ENCODE measurements around the gene PFKL. TPM values are rescaled to one million over a fixed set of nuclear protein-coding genes. Genes with fewer than 3 reads are reported as not detected.

The PFKL gene
- polyA plus RNA-seq, 2 of the 4 experiments (the other 2 are of a cell fraction) = 23.2 to 38.7 TPM

GRCh38 chr21:44354775-44355771 is 55.2 kb downstream of the PFKL start:
- TF ChIP-seq, protein P1, sequence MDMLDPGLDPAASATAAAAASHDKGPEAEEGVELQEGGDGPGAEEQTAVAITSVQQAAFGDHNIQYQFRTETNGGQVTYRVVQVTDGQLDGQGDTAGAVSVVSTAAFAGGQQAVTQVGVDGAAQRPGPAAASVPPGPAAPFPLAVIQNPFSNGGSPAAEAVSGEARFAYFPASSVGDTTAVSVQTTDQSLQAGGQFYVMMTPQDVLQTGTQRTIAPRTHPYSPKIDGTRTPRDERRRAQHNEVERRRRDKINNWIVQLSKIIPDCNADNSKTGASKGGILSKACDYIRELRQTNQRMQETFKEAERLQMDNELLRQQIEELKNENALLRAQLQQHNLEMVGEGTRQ (IDR thresholded peaks at IDR 0.05) = no peak
- TF ChIP-seq POLR2A (IDR thresholded peaks at IDR 0.05; ENCODE audit: low read length) = no peak
- no peak for TF ChIP-seq CBX2 (IDR thresholded peaks at IDR 0.05; ENCODE audit: borderline replicate concordance, low read depth)
- TF ChIP-seq, protein P2, sequence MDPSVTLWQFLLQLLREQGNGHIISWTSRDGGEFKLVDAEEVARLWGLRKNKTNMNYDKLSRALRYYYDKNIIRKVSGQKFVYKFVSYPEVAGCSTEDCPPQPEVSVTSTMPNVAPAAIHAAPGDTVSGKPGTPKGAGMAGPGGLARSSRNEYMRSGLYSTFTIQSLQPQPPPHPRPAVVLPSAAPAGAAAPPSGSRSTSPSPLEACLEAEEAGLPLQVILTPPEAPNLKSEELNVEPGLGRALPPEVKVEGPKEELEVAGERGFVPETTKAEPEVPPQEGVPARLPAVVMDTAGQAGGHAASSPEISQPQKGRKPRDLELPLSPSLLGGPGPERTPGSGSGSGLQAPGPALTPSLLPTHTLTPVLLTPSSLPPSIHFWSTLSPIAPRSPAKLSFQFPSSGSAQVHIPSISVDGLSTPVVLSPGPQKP (IDR thresholded peaks at IDR 0.05; ENCODE audit: low read depth, low read length) = no peak
- TF ChIP-seq BHLHE40 (IDR thresholded peaks at IDR 0.05; ENCODE audit: low read depth, low read length) = no peak
- no peak for TF ChIP-seq HDAC2 (IDR thresholded peaks at IDR 0.05)
- no peak for TF ChIP-seq RARB (CRISPR knock-in tag; IDR thresholded peaks at IDR 0.05)
- TF ChIP-seq ZFP36 (IDR thresholded peaks at IDR 0.05; ENCODE audit: borderline replicate concordance, partially characterized antibody) = no peak
- TF ChIP-seq NPAS2 (CRISPR knock-in tag; IDR thresholded peaks at IDR 0.05; ENCODE audit: borderline replicate concordance) = no peak
- no peak for TF ChIP-seq PHF8 (IDR thresholded peaks at IDR 0.05; ENCODE audit: borderline replicate concordance, low read depth)
- no peak for TF ChIP-seq POLR2AphosphoS2 (conservative IDR thresholded peaks at IDR 0.05; ENCODE audit: low read length)
- TF ChIP-seq, protein P3, sequence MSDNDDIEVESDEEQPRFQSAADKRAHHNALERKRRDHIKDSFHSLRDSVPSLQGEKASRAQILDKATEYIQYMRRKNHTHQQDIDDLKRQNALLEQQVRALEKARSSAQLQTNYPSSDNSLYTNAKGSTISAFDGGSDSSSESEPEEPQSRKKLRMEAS (IDR thresholded peaks at IDR 0.05) = no peak
- no peak for TF ChIP-seq EHF (CRISPR knock-in tag; IDR thresholded peaks at IDR 0.05)
- ChIA-PET CTCF (no interaction called here), POLR2A (no interaction called here)
- H3K4me1 ChIP-seq = no peaks in the 10 kb centered on the region
- H3K4me3 ChIP-seq = no peak overlapping the region
- no peak overlapping the region for H3K4me2 ChIP-seq
- no peak overlapping the region for H3K27ac ChIP-seq
- H3K9me3 ChIP-seq = no peaks in the 10 kb centered on the region
- ATAC-seq = no peak
- no peak for FAIRE-seq
- DNase-seq (ENCODE audit: low read depth in 1 of 2, low spot score in 1 of 2) = no peak
- WGBS (ENCODE audit: missing lambda C conversion rate) = 63% methylated on average over 16 of the region's 24 CpGs

DNA sequence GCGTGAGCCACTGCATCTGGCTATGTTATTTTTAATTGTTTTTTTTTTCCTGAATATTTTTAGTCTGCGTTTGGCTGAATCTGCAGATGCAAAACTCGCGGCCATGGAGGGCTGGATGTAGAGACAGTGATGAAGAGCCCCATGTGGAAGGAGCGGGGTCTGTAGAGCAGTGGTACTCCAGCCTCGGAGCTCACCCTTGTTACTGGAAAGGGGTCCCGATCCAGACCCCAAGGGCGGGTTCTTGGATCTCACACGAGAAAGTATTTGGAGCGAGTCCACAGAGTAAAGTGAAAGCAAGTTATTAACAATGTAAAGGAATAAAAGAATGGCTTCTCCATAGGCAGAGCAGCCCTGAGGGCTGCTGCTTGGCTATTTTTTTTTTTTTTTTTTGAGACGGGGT is 56.3 kb downstream of the PFKL start:
- ChIA-PET POLR2A (no interaction called here), CTCF (no interaction called here)
- no peak for FAIRE-seq
- TF ChIP-seq RARB (CRISPR knock-in tag; IDR thresholded peaks at IDR 0.05) = no peak
- no peak for TF ChIP-seq ZSCAN20 (CRISPR knock-in tag; IDR thresholded peaks at IDR 0.05)
- TF ChIP-seq HEYL (CRISPR knock-in tag; IDR thresholded peaks at IDR 0.05) = no peak
- no peak for TF ChIP-seq RCOR1 (IDR thresholded peaks at IDR 0.05; ENCODE audit: low read depth, low read length)
- TF ChIP-seq RAD21 (conservative IDR thresholded peaks at IDR 0.05 in 1 of 2, IDR thresholded peaks at IDR 0.05 in 1 of 2) = no peak
- no peak for TF ChIP-seq HES2 (IDR thresholded peaks at IDR 0.05)
- no peak for TF ChIP-seq MYC (IDR thresholded peaks at IDR 0.05; ENCODE audit: borderline replicate concordance, low read length)
- no peak for TF ChIP-seq CEBPB (IDR thresholded peaks at IDR 0.05)
- TF ChIP-seq HMGXB4 (CRISPR knock-in tag; IDR thresholded peaks at IDR 0.05; ENCODE audit: borderline replicate concordance) = no peak
- TF ChIP-seq NPAS2 (CRISPR knock-in tag; IDR thresholded peaks at IDR 0.05; ENCODE audit: borderline replicate concordance) = no peak
- TF ChIP-seq RFX5 (IDR thresholded peaks at IDR 0.05) = no peak
- no peak for TF ChIP-seq EHF (CRISPR knock-in tag; IDR thresholded peaks at IDR 0.05)
- TF ChIP-seq HOXB5 (CRISPR knock-in tag; IDR thresholded peaks at IDR 0.05) = no peak
- no peak for TF ChIP-seq EHMT2 (IDR thresholded peaks at IDR 0.05; ENCODE audit: low read depth)
- TF ChIP-seq SREBF2 (IDR thresholded peaks at IDR 0.05) = no peak
- no peak for TF ChIP-seq PHF8 (IDR thresholded peaks at IDR 0.05; ENCODE audit: borderline replicate concordance, low read depth)
- no peak for TF ChIP-seq REST (IDR thresholded peaks at IDR 0.05)
- Histone ChIP-seq H3K4me3 (no peak overlapping the region), H3K9me3 (no peaks in the 10 kb centered on the region), H3K4me2 (no peak overlapping the region), H3K4me1 (no peaks in the 10 kb centered on the region), H3K27ac (no peak overlapping the region)
- DNase-seq (ENCODE audit: low read depth in 1 of 2, low spot score in 1 of 2) = no peak
- WGBS (ENCODE audit: missing lambda C conversion rate) = 52% methylated on average over 11 of the region's 11 CpGs
- no peak for ATAC-seq
